ENCODE results near the gene PAX7. TPM values are rescaled to one million over a fixed set of nuclear protein-coding genes. Genes with fewer than 3 reads are reported as not detected.
"Not testable (repeated sequence)": the region's sequence is repeated elsewhere in the genome, so short reads cannot be mapped to it uniquely, and the experiment has no call there.

The PAX7 gene
- polyA plus RNA-seq, 3 donors = 0.04 TPM; not detected in 2

- DNase-seq = no peak
Measured at GRCh38 chr1:18760156-18760555, 129.5 kb downstream of the PAX7 start.

DNA sequence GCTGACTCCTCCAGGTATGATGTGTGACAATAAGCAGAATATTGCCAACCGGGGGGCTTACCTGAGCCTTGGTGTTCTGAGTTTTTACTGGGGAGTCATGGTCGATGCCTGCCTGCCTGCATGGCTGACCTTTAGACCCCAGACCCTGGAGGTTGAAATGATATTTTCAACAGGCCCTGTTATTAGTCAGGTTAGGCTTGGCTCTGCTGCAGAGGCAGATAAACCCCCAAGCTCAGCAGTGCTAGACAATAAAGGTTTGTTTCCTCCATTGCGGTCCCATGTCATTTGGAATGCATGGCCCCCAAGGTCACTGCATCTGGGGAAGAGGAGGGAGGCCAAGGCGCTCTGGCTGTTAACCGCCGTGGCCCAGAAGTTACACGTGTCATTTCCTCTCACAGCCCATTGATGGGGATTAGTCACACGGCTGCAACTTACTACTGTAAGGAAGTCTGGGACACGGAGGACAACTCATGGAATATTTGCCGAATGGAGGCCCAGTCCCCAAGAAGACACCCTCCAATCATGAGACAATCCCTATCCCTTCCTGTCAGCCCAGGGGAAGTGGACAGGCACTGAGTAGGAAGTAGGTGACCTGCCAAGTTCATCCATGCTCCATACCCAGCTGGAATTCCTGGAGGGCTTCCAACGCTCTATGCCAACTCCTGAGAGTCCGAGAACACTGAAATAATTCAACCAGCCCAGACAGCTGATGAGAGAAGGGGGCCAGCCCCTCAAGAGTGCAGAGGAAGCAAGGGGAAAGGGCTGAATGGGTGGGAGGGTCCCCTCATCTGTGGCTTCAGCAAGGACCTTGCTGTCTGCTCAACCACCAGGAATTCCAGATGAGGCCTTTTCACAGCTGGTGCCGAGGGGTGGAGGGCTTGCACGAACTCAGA is 131.5 kb downstream of the PAX7 start:
- no peak for DNase-seq

GRCh38 chr1:18764362-18764761 is 133.7 kb downstream of the PAX7 start:
- no peak for DNase-seq

DNA sequence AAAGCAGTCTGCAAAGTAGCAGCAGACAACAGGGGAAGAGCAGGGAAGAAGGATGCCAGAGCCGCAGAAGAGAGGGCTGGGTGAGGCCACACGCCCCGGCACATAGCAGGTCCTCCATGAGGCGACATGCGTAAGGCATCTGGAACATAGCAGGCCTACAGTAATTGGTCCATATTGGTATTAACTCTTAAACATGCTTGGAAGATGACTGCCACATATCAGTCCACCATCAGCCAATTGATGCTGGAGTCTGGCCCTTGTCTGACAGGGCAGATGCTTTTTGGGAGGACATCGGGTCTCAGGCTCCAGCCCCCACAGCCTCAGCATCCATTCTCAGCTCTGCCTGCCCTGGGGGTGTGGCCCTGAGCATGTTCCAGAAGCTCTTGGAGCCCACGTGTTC is 135.1 kb downstream of the PAX7 start:
- no peak for DNase-seq

- no peak for DNase-seq
Measured at GRCh38 chr1:18766328-18766727, 135.7 kb downstream of the PAX7 start.

DNA sequence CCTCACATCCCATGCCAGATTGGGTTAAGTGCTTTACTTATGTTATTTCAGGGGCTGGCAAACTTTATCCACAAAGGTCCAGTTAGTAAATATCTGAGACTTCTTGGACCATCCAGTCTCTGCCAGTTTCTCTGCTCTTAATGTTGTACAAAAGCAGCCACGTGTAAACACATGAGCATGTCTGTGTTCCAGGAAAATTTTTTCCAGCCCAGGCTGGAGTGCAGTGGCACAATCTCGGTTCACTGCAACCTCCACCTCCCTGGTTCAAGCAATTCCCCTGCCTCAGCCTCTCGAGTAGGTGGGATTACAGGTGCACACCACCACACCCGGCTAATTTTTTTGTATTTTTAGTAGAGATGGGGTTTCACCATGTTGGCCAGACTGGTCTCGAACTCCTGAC is 136.9 kb downstream of the PAX7 start:
- DNase-seq = not testable (repeated sequence)

- no peak for DNase-seq
Measured at GRCh38 chr1:18768086-18768485, 137.4 kb downstream of the PAX7 start.

GRCh38 chr1:18769140-18769539 is 138.5 kb downstream of the PAX7 start:
- DNase-seq = no peak

DNA sequence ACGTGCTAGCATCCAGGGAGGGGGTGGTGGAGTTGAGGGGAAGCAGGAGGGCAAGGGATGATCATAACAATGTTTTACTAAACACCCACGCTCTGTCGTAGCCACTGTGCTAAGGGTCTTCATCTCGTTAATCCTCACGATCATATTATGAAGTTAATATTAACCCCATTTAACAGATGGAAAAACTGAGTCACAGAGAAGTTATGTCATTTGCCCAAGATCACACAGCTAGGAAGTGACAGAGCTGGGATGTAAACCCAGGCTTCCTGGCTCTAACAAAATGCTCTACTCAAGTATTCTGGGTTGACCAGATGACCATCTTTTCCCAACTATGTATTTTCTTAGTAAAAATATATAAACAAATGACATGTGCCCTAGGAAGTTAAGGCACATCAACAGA is 140.2 kb downstream of the PAX7 start:
- no peak for DNase-seq

DNA sequence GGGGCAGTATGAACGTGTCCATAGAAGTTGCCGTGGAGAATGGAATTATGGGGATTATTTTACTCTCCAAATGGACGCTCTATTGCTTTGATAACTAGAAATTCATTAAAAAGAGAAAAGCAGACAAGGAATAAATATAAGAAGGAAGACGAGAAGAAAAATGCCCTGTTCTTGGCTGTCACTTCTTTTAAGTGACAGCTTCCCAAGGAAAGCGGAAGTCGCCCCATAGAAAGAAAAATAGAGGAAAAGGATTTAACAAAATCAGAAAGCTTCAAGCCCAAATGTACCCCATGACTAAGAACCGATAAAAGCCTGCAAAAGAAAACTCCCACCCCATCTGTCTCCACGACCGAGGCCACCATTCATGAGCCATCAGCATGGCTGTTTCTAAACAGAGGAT is 143.1 kb downstream of the PAX7 start:
- DNase-seq = no peak

DNA sequence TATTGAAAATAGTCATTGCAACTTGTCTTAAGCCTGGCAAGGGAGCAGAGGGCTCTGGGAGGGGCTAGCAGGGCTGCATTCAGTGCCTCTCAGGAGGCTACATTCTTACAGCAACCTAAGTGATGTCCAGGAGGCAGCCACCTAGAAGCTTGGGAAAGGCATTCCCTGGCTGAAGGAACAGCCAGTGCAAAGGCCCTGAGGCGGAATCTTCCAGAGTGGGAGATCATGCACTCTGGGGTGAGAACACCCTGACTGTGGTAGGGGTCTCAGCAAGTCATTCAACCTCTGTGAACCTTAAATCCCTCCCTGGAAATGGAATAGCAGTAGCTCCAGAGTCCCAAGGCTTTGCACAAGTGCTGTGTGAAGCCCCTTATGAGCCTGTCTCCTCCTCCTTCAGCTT is 144.7 kb downstream of the PAX7 start:
- DNase-seq = no peak

GRCh38 chr1:18776777-18777176 is 146.1 kb downstream of the PAX7 start:
- DNase-seq = no peak

DNA sequence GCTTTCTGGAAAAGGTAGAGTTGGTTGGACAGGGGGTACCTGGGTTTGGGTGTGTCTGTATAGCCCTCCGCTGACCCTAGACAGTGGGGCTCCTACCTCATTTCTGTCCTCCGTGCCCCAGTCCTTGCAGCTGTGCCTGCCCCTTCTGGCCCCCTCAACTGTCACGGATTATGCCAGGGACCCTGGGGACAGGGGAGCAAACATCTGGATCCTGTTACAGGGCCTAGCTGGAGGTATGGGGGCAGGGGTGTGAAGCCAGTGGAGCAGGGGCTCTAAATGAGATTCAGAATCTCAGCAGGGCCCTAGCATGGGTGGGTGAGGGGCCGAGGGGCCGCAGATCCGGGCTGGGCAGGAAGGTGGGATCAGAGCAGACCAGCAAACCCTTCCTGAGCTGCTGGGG is 147.8 kb downstream of the PAX7 start:
- DNase-seq = no peak

GRCh38 chr1:18781031-18781430 is 150.4 kb downstream of the PAX7 start:
- DNase-seq = no peak

DNA sequence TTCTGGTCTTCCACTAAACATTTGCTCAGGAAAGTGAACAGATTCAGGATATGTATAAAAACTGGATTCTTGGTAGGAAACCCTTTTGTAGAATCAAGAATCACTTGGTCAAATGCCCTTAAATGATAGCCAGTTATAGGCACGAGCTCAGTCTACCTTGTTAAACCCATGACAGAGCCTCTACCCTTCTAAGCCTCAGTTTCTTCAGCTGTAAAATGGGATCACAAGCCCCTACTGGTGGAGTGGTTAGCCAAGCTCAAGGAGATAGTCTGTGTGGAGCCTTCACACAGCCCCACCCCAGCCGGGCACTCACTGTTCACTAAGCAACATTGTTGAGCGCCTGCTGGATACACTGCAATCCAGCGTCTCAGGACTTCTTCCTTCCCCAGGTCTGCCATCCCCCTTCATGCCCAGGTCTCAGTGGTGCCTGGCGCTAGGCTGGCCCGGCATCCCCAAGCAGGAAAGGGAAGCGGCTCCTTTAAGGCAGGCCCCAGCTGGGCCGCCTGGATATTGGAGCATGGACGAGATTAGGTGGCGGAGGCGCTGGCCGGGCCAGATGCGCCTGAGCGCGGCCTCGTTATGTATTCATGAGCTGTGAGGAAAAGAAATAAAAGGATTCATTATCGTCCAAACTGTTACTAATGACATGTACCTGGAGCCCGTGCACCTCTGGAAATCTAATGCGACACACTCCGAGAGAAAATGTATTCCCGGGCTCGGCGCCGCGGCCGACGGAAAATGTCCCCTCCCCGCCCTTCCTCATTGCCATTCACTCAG is 153.2 kb downstream of the PAX7 start:
- DNase-seq = no peak

GRCh38 chr1:18784482-18784831 is 153.8 kb downstream of the PAX7 start:
- DNase-seq = no peak

- no peak for DNase-seq
Measured at GRCh38 chr1:18786149-18786548, 155.5 kb downstream of the PAX7 start.

GRCh38 chr1:18787825-18788385 is 157.3 kb downstream of the PAX7 start:
- no peak for DNase-seq

DNA sequence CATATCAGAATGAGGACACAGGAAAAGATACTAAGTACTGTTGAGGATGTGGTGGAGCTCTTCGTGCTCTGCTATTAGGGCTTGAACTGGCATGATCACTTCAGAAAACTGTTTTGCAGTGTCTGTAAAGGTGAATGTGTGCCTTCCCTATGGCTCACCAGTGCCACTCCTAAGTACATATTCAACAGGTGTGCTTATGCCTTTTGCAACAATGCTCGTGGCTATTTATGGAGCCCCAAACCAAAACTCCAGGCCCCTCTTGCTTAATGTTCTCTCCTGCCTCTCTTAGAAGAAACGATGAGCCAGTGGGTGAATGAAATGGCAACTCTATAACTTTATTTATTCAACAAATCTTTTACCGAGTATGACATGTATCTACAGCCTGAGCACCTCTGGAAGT is 158.6 kb downstream of the PAX7 start:
- DNase-seq = no peak

GRCh38 chr1:18792747-18793146 is 162.1 kb downstream of the PAX7 start:
- no peak for DNase-seq

DNA sequence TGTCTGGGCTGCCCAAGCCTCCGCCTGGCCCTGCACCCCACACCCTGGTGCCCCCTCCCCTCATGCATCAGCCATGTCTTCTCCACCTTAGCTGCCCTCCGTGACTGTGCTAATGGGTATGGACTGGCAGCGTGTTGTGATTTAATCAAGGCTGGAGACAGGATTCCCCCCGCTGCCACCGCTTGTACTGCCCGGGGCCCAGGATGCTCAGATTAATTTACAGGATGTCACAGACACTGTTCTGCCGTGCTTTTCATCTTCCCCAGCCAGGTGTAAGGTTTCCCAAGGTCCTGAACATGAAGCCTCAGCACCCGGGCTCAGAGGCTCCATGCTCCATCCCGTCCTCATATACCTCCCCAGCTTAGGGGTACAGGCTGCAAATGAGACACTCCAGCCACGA is 162.5 kb downstream of the PAX7 start:
- no peak for DNase-seq

GRCh38 chr1:18794051-18794450 is 163.4 kb downstream of the PAX7 start:
- no peak for DNase-seq

DNA sequence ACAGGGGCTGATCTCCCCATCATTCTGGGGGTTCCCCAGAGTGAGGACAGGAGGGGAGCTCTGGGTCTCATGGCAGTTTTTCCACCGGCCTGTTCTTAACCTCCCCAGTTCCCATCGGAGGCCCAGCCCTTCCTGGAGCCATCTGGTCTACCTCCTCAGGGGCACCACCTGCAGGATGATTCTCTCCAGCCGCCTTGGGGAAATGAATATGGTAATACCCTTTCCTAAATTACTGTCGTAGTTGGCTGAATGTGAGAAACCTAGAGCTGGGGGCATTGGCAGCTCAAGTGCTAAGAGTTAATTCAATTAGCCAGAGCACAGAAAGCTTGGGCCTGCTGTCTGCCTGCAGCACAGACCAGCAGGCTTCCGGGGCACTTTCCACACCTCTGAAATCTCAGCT is 163.9 kb downstream of the PAX7 start:
- no peak for DNase-seq

Measured in renal pelvis (tissue), 4 donors.